ENCODE data around the gene BRF1.

GRCh38 chr14:105177082-105177481, 123.7 kb downstream of the BRF1 start:
- no peak for TF ChIP-seq CTCF (conservative IDR thresholded peaks at IDR 0.05; ENCODE audit: low read depth, low read length)
- TF ChIP-seq EZH2 (IDR thresholded peaks at IDR 0.05; ENCODE audit: borderline replicate concordance, low read depth, low read length, poor library complexity, severe bottlenecking), result no peak

Data from A673 (cell line).